Cardiac fibroblast (primary cell): Measurements from ENCODE around the gene WWTR1.

Experiments
- DNase-seq, 2 donors: peaks; one replicate each; pipeline versions ENCODE4 v3.0.0 to v3.0.0-alpha.2; 2010; ENCODE audit warnings: low read depth in 2 of 2
- H3K4me3 ChIP-seq, 2 donors: replicated peaks in 1 of 2; 1 replicate in 1 of 2; 2 replicates in 1 of 2; pipeline ENCODE4 v1.5.1; 2011; ENCODE audit warnings: low read depth in 2 of 2, low read length in 2 of 2, mild to moderate bottlenecking in 2 of 2, moderate library complexity in 1 of 2
- CTCF ChIP-seq: IDR thresholded peaks from one replicate; pipeline ENCODE4 v1.5.1; 2011; ENCODE audit warnings: low read depth, mild to moderate bottlenecking, low read length, inconsistent platforms

The WWTR1 gene

GRCh38 chr3:149480326-149481017, 177.4 kb downstream of the WWTR1 start:
- H3K4me3 ChIP-seq = no peak overlapping the region
- peak; percentile 92 to 95 for DNase-seq
- TF ChIP-seq CTCF = peak; percentile 96

GRCh38 chr3:149479621-149480325, 178.1 kb downstream of the WWTR1 start:
- peak; percentile 40 to 59 for DNase-seq
- TF ChIP-seq CTCF = no peak
- H3K4me3 ChIP-seq = no peak overlapping the region

GRCh38 chr3:149476225-149476624, 181.6 kb downstream of the WWTR1 start:
- H3K4me3 ChIP-seq = no peak overlapping the region
- DNase-seq = no peak
- TF ChIP-seq CTCF = no peak

GRCh38 chr3:149475451-149476060, 182.3 kb downstream of the WWTR1 start:
- no peak for DNase-seq
- TF ChIP-seq CTCF = no peak
- H3K4me3 ChIP-seq = no peak overlapping the region

- no peak for DNase-seq
- no peak for TF ChIP-seq CTCF
- no peak within 1 kb of the TSS for H3K4me3 ChIP-seq
Measured at GRCh38 chr3:149474250-149474817, 183.5 kb downstream of the WWTR1 start, which contains the start of gene TM4SF4. Gene TM4SF4 (plus strand): TSS chr3:149474697. CDS start chr3:149474878, 181 bp downstream.

GRCh38 chr3:149473357-149474249, 184.2 kb downstream of the WWTR1 start:
- peak; percentile 74 to 81 for DNase-seq
- no peak overlapping the region for H3K4me3 ChIP-seq
- TF ChIP-seq CTCF = no peak
